Thyroid gland (tissue), 4 donors: ENCODE results near the gene MPZL2. TPM values are rescaled to one million over a fixed set of nuclear protein-coding genes. Genes with fewer than 3 reads are reported as not detected.

Experiments used
- DNase-seq, 2 donors: peaks; one replicate each; pipeline ENCODE4 v3.0.0-alpha.2; 2019
- H3K27ac ChIP-seq, 3 donors: fragments of 200-600 bp; sonication (generic); 1 replicate in 2 of 3; 2 replicates in 1 of 3; pipeline ENCODE4 v1.5.1; 2016 to 2019; ENCODE audit warnings: mild to moderate bottlenecking in 1 of 3, moderate library complexity in 1 of 3
- H3K27me3 ChIP-seq: fragments of 200-600 bp; sonication (generic); one replicate; pipeline ENCODE4 v1.5.1; 2019
- H3K36me3 ChIP-seq, 2 donors: fragments of 200-600 bp; sonication (generic); one replicate each; pipeline ENCODE4 v1.5.1; 2016 to 2019
- H3K4me1 ChIP-seq, 2 donors: fragments of 200-600 bp; sonication (generic); one replicate each; pipeline ENCODE4 v1.5.1; 2017 to 2019
- H3K4me3 ChIP-seq, 3 donors: fragments of 200-600 bp; sonication (generic); replicated peaks in 1 of 3; 1 replicate in 2 of 3; 2 replicates in 1 of 3; pipeline ENCODE4 v1.5.1; 2016; ENCODE audit warnings: mild to moderate bottlenecking in 1 of 3
- H3K9me3 ChIP-seq: fragments of 200-600 bp; sonication (generic); one replicate; pipeline ENCODE4 v1.5.1; 2017
- POLR2A ChIP-seq, 2 donors: fragments of 450-650 bp; IDR thresholded peaks; one replicate each; pipeline ENCODE4 v1.6.1; 2017; ENCODE audit warnings: antibody characterized with exemption in 2 of 2, mild to moderate bottlenecking in 2 of 2, moderate library complexity in 1 of 2
- whole genome bisulfite sequencing, 2 donors: methylation state at CpG; one replicate each; pipeline ENCODE4 v1.1.5; 2017; 5-methylcytosine and 5-hydroxymethylcytosine counted together
- intact Hi-C: fragments of 100-400 bp; cut with DNase I; formaldehyde crosslinking; loops from one replicate; pipeline ENCODE4 v1.15.1; 2023
- total RNA-seq, 4 donors: library from RNA; depleted of rRNA; stranded (reverse); fragments of >200 nt; gene quantifications; one replicate each; pipeline ENCODE4 v1.2.3, GENCODE V29; 2016
- TF ChIP-seq, protein P1 (sequence below), 6 experiments: fragments of 200-600 bp in 3 of 6; fragments of 450-650 bp in 3 of 6; sonication (generic) in 3 of 6; IDR thresholded peaks; one replicate each; pipeline ENCODE4 v1.5.1; 2016 to 2019; ENCODE audit warnings: antibody characterized with exemption in 6 of 6, mild to moderate bottlenecking in 2 of 6, inconsistent platforms in 1 of 6, moderate library complexity in 1 of 6

MPZL2 gene
- total RNA-seq, 4 donors from 2014 or later = 40.3 to 92.7 (median 76.1) TPM

DNA sequence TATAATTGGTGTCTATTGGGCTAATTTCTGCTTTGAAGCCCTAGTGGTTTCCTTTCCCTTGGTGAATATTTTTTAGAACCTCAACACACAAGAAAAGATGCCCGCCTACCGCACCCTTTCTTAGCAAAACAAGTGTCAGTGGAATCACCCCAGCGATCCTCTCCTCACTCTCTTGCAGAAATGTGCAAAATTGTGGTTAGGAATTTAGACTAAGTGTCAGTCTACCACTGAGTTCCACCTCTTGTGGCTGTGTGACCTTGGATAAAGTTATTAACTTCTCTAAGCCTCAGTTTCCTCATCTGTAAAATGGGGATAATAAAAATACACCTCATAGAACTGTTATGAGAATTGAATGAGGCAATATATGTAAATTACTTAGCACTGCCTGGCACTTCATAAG, 34.0 kb downstream of the MPZL2 start:
- TF ChIP-seq POLR2A (IDR thresholded peaks at IDR 0.05) = no peak
- TF ChIP-seq, protein P1, sequence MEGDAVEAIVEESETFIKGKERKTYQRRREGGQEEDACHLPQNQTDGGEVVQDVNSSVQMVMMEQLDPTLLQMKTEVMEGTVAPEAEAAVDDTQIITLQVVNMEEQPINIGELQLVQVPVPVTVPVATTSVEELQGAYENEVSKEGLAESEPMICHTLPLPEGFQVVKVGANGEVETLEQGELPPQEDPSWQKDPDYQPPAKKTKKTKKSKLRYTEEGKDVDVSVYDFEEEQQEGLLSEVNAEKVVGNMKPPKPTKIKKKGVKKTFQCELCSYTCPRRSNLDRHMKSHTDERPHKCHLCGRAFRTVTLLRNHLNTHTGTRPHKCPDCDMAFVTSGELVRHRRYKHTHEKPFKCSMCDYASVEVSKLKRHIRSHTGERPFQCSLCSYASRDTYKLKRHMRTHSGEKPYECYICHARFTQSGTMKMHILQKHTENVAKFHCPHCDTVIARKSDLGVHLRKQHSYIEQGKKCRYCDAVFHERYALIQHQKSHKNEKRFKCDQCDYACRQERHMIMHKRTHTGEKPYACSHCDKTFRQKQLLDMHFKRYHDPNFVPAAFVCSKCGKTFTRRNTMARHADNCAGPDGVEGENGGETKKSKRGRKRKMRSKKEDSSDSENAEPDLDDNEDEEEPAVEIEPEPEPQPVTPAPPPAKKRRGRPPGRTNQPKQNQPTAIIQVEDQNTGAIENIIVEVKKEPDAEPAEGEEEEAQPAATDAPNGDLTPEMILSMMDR (IDR thresholded peaks at IDR 0.05) = no peak
- WGBS, 2 donors = 94 to 96% methylated on average over 3 of the region's 3 CpGs
- DNase-seq = no peak
- H3K4me3 ChIP-seq = no peak overlapping the region
- H3K27ac ChIP-seq = no peak overlapping the region
- intact Hi-C loops = no loop called here
- no peaks in the 10 kb centered on the region for H3K27me3 ChIP-seq
- H3K9me3 ChIP-seq = no peaks in the 10 kb centered on the region
- H3K4me1 ChIP-seq = no peaks in the 10 kb centered on the region
- H3K36me3 ChIP-seq = peaks cover 15 to 16% of the 10 kb centered on the region in 2 donors

DNA sequence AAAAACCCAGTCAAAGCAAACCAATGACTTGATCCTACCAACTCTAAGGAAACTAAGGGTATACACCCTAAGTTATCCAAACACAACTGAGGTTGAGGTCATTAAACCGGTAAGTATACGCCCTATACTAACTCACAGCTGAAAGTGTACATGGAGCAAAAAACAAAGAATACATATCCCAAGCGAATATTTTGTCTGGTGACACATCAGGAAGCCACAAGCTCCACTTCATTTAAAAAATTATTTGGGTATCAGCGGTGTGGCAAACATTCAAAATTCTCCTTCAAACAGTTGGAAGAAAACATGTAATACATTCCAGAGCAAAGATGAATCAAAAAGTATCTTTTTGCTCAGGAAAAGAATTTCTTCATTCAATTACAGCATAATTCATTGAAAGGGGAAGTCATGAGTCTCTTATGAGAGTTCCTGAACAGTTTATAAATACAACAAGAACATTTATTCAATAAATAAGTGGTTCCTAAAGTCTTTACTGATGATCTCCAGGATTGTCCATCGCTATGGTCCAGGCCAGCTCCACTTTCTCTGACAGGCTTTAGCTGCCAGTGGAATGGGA, 34.7 kb downstream of the MPZL2 start:
- WGBS, 2 donors = 81 to 86% methylated on average over 5 of the region's 5 CpGs
- peak overlapping the region in 1 of 3 donors; percentile 13 for H3K27ac ChIP-seq

DNA sequence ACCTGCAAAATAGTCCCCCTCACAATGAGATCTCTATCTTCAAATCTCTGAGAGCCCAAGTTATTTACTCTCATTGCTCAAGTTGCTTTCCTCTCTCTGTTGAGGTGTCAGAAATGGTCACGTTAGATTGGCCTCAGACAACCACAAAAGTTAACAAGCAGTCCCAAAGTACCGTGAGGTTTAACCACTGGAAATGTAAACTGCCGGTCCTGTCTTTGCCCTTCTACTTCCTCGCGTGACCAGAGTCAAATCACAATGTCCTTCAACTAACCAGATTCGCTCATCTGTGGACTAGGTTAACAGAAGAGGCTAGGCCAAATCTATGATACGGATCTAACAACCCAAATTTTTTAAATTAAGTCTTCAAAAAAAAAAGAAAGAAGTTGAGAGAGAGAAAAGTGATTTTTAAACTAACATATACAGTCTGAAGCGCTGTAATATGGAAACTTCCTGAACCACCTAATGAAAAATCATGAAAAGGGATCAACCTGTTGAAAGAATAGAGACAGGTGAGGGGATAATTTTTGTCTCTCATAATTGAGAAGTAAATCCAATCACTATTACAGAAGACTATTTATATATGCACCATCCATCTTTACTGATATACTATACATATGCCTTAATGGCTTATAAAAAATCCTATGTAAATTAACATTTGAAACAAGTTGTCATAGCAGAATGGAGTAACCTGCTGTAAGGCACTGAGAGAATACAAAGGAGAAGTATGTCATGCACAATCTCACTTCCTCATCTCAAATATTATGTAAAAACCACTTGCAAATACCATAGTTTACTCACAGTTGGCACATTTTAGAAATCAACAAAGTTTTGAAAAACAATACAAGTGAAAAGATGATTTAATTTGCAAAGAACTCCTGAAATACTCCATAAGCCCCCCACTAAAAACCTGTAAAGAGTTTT, 36.0 kb downstream of the MPZL2 start:
- WGBS, 2 donors = 86 to 92% methylated on average over 8 of the region's 8 CpGs
- Histone ChIP-seq H3K4me3 (no peak overlapping the region), H3K36me3 (peaks cover 15 to 16% of the 10 kb centered on the region in 2 donors), H3K4me1 (no peaks in the 10 kb centered on the region), H3K9me3 (no peaks in the 10 kb centered on the region), H3K27me3 (no peaks in the 10 kb centered on the region), H3K27ac (no peak overlapping the region)
- intact Hi-C loops = no loop called here
- DNase-seq = no peak
- TF ChIP-seq, protein P1 (IDR thresholded peaks at IDR 0.05) = no peak
- no peak for TF ChIP-seq POLR2A (IDR thresholded peaks at IDR 0.05)

More for the DNA sequence above, 34.7 kb downstream of the MPZL2 start:
- no peak for TF ChIP-seq POLR2A (IDR thresholded peaks at IDR 0.05)
- TF ChIP-seq, protein P1 (IDR thresholded peaks at IDR 0.05) = no peak
- DNase-seq = no peak
- Histone ChIP-seq H3K9me3 (no peaks in the 10 kb centered on the region), H3K27me3 (no peaks in the 10 kb centered on the region), H3K4me3 (no peak overlapping the region), H3K4me1 (no peaks in the 10 kb centered on the region), H3K36me3 (peaks cover 15 to 16% of the 10 kb centered on the region in 2 donors)
- intact Hi-C loops = no loop called here

DNA sequence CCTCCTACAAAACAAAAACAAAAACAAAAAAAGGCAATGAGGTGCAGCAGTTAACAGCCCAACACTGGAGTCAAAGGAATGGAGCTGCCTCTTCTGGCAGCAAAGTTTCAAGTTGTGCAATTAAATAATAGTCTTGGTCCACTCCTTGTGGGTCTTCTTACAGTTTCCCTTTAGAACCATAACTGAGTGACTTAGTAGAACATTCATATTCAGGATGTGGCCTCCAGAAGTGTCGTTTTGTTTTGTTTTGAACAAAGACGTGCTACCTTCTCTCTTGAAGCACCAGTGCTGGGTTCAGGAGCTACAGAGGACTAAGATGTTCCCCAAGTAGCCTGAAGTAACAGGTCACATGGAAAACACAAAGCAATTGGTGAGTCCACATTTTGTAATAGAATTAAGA, 37.3 kb downstream of the MPZL2 start:
- no peaks in the 10 kb centered on the region for H3K9me3 ChIP-seq
- no peak for DNase-seq
- H3K27ac ChIP-seq = no peak overlapping the region
- no peaks in the 10 kb centered on the region for H3K27me3 ChIP-seq
- H3K4me1 ChIP-seq = no peaks in the 10 kb centered on the region
- intact Hi-C loops = no loop called here
- WGBS, 2 donors = 62 to 82% methylated on average over 2 of the region's 2 CpGs
- H3K4me3 ChIP-seq = no peak overlapping the region
- TF ChIP-seq POLR2A (IDR thresholded peaks at IDR 0.05) = no peak
- TF ChIP-seq, protein P1 (IDR thresholded peaks at IDR 0.05) = no peak
- peaks cover 11 to 15% of the 10 kb centered on the region in 2 donors for H3K36me3 ChIP-seq

DNA sequence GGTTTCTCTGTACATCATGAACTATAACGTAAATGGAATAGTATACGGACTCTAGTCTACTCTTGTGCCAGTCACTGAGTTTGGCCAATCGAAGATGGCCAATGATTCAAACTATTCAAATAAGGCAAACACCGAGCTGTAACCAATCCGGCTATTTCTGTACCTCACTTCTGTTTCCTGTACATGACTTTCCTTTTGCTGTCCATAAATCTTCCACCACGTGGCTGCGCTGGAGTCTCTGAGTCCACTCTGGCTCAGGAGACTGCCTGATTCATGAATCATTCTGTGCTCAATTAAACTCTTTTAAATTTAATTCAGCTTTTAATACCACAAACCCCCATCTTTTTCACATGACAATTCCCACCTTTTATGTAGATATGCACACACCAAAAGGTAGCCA, 37.8 kb downstream of the MPZL2 start:
- H3K36me3 ChIP-seq = peaks cover 11 to 15% of the 10 kb centered on the region in 2 donors
- intact Hi-C loops = no loop called here
- H3K9me3 ChIP-seq = no peaks in the 10 kb centered on the region
- no peak overlapping the region for H3K27ac ChIP-seq
- TF ChIP-seq, protein P1 (IDR thresholded peaks at IDR 0.05) = no peak
- TF ChIP-seq POLR2A (IDR thresholded peaks at IDR 0.05) = no peak
- no peak overlapping the region for H3K4me3 ChIP-seq
- 78 to 82% methylated on average over 7 of the region's 7 CpGs for WGBS, 2 donors
- H3K4me1 ChIP-seq = no peaks in the 10 kb centered on the region
- DNase-seq = no peak
- H3K27me3 ChIP-seq = no peaks in the 10 kb centered on the region
